ENCODE results near the gene SCT. TPM values are rescaled to one million over a fixed set of nuclear protein-coding genes. Genes with fewer than 3 reads are reported as not detected.

Gene SCT
- total RNA-seq, 1 experiment from 2014 or later, result not detected

GRCh38 chr11:628056-628455, 1.1 kb upstream of the SCT start:
- no TSS peak for BruUV-seq (replicated peaks)
- ChIA-PET POLR2A (ENCODE audit: low non-redundant PET) (no interaction called here), CTCF (no interaction called here)
- H3K36me3 ChIP-seq (ENCODE audit: insufficient read depth, low read length, poor library complexity, severe bottlenecking), result no peaks in the 10 kb centered on the region
- no peaks in the 10 kb centered on the region for H3K9me3 ChIP-seq (ENCODE audit: low read depth, low read length, poor library complexity, severe bottlenecking)
- TF ChIP-seq EZH2 (IDR thresholded peaks at IDR 0.05; ENCODE audit: borderline replicate concordance, low read depth, low read length, poor library complexity, severe bottlenecking), result no peak
- TF ChIP-seq, protein P1, sequence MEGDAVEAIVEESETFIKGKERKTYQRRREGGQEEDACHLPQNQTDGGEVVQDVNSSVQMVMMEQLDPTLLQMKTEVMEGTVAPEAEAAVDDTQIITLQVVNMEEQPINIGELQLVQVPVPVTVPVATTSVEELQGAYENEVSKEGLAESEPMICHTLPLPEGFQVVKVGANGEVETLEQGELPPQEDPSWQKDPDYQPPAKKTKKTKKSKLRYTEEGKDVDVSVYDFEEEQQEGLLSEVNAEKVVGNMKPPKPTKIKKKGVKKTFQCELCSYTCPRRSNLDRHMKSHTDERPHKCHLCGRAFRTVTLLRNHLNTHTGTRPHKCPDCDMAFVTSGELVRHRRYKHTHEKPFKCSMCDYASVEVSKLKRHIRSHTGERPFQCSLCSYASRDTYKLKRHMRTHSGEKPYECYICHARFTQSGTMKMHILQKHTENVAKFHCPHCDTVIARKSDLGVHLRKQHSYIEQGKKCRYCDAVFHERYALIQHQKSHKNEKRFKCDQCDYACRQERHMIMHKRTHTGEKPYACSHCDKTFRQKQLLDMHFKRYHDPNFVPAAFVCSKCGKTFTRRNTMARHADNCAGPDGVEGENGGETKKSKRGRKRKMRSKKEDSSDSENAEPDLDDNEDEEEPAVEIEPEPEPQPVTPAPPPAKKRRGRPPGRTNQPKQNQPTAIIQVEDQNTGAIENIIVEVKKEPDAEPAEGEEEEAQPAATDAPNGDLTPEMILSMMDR (conservative IDR thresholded peaks at IDR 0.05; ENCODE audit: low read depth, low read length), result no peak
- peak overlapping the region; percentile 19 for H3K4me3 ChIP-seq (ENCODE audit: low read depth, low read length, poor library complexity, severe bottlenecking)
- no peak overlapping the region for H3K27ac ChIP-seq (ENCODE audit: low read depth, low read length, poor library complexity, severe bottlenecking)
- intact Hi-C loops (cut with micrococcal nuclease; ENCODE audit: unreplicated experiment), result no loop called here
- H3K27me3 ChIP-seq (replicated peaks; ENCODE audit: insufficient read depth, low read depth, low read length, poor library complexity), result no peaks in the 10 kb centered on the region
- DNase-seq (ENCODE audit: low spot score), result no peak
- peaks cover 11% of the 10 kb centered on the region for H3K4me1 ChIP-seq (ENCODE audit: insufficient read depth, low read length, poor library complexity, severe bottlenecking)

DNA sequence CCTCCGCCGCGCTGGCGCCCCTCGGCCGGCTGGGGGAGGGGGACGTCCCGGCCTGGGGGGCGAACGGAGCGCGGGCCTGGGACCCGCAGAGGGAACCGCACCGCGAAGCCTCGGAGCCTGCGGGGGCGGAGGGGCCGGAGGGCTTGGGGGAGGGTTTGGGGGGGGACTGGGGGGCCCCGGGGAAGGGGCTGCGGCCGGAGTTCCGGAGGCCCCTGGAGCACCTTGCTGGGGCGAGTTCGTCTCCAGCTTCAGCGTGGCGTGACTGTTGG, 261 bp upstream of the SCT start:
- intact Hi-C loops (cut with micrococcal nuclease; ENCODE audit: unreplicated experiment), result no loop called here
- H3K27me3 ChIP-seq (replicated peaks; ENCODE audit: insufficient read depth, low read depth, low read length, poor library complexity), result no peaks in the 10 kb centered on the region
- no peak for DNase-seq (ENCODE audit: low spot score)
- H3K4me1 ChIP-seq (ENCODE audit: insufficient read depth, low read length, poor library complexity, severe bottlenecking), result peaks cover 11% of the 10 kb centered on the region
- H3K9me3 ChIP-seq (ENCODE audit: low read depth, low read length, poor library complexity, severe bottlenecking), result no peaks in the 10 kb centered on the region
- POLR2A ChIA-PET (ENCODE audit: low non-redundant PET), result no interaction called here
- no TSS peak for BruUV-seq (replicated peaks)
- H3K36me3 ChIP-seq (ENCODE audit: insufficient read depth, low read length, poor library complexity, severe bottlenecking), result no peaks in the 10 kb centered on the region
- CTCF ChIA-PET, result no interaction called here
- no peak overlapping the region for H3K27ac ChIP-seq (ENCODE audit: low read depth, low read length, poor library complexity, severe bottlenecking)
- H3K4me3 ChIP-seq (ENCODE audit: low read depth, low read length, poor library complexity, severe bottlenecking), result no peak overlapping the region
- TF ChIP-seq, protein P1 (conservative IDR thresholded peaks at IDR 0.05; ENCODE audit: low read depth, low read length), result no peak
- no peak for TF ChIP-seq EZH2 (IDR thresholded peaks at IDR 0.05; ENCODE audit: borderline replicate concordance, low read depth, low read length, poor library complexity, severe bottlenecking)

GRCh38 chr11:625636-626268, 1.2 kb downstream of the SCT start:
- peaks cover 11% of the 10 kb centered on the region for H3K4me1 ChIP-seq (ENCODE audit: insufficient read depth, low read length, poor library complexity, severe bottlenecking)
- H3K27ac ChIP-seq (ENCODE audit: low read depth, low read length, poor library complexity, severe bottlenecking), result no peak overlapping the region
- no peak for TF ChIP-seq EZH2 (IDR thresholded peaks at IDR 0.05; ENCODE audit: borderline replicate concordance, low read depth, low read length, poor library complexity, severe bottlenecking)
- TF ChIP-seq, protein P1 (conservative IDR thresholded peaks at IDR 0.05; ENCODE audit: low read depth, low read length), result no peak
- H3K4me3 ChIP-seq (ENCODE audit: low read depth, low read length, poor library complexity, severe bottlenecking), result no peak overlapping the region
- H3K27me3 ChIP-seq (replicated peaks; ENCODE audit: insufficient read depth, low read depth, low read length, poor library complexity), result no peaks in the 10 kb centered on the region
- ChIA-PET CTCF (no interaction called here), POLR2A (ENCODE audit: low non-redundant PET) (no interaction called here)
- no peaks in the 10 kb centered on the region for H3K9me3 ChIP-seq (ENCODE audit: low read depth, low read length, poor library complexity, severe bottlenecking)
- BruUV-seq (replicated peaks), result no TSS peak
- no peaks in the 10 kb centered on the region for H3K36me3 ChIP-seq (ENCODE audit: insufficient read depth, low read length, poor library complexity, severe bottlenecking)
- no peak for DNase-seq (ENCODE audit: low spot score)
- intact Hi-C loops (cut with micrococcal nuclease; ENCODE audit: unreplicated experiment), result no loop called here
